SK-N-MC (cell line): Measurements from ENCODE around the gene THOC5.

Source experiments
- EZH2 ChIP-seq: fragments of 200-600 bp; sonication (generic); IDR thresholded peaks from one replicate; pipeline ENCODE4 v1.6.1; 2017; ENCODE audit warnings: antibody characterized with exemption
- POLR2AphosphoS5 ChIP-seq: IDR thresholded peaks from 2 replicates; pipeline ENCODE4 v1.6.1; 2012; ENCODE audit warnings: mild to moderate bottlenecking, low read depth, low read length, borderline replicate concordance

GRCh38 chr22:29473001-29473400, 80.6 kb downstream of the THOC5 start:
- no peak for TF ChIP-seq EZH2
- TF ChIP-seq POLR2AphosphoS5 = no peak
